Activated CD8-positive, alpha-beta memory T cell treated with anti-CD3 and anti-CD28 coated beads for 1 hour (primary cell): ENCODE results near the gene MGST2.

Source experiments
- DNase-seq, 2 donors: peaks; one replicate each; pipeline ENCODE4 v3.0.0-alpha.2; 2020; ENCODE audit warnings: low read depth in 1 of 2; ENCODE audit errors: extremely low read depth in 1 of 2

MGST2 gene

GRCh38 chr4:139643042-139643895, 22.4 kb upstream of the MGST2 start:
- DNase-seq = no peak

- DNase-seq = no peak
These were observed 20.2 kb upstream of the MGST2 start for GRCh38 chr4:139645458-139645857.

DNA sequence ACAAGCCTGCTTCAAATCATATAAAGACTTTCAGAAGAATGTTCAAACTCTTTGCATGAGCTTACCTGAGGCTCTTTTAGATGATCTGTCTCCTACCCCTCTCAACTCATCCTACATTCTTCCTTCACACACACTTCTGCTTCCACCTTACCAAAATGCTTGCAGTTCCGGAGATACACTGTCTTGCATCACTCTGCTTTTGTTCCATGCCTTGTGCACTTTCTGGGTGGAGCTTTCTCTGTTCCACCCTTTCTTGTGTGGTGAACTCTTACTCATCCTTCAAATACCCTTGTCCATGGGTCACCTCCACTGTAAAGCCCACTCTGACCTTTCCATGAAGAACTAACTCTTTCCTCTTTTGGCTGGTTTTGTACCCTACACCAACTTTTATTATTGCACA, 18.4 kb upstream of the MGST2 start:
- DNase-seq = no peak

- no peak for DNase-seq
These were observed 17.7 kb upstream of the MGST2 start for GRCh38 chr4:139647952-139648351.

DNA sequence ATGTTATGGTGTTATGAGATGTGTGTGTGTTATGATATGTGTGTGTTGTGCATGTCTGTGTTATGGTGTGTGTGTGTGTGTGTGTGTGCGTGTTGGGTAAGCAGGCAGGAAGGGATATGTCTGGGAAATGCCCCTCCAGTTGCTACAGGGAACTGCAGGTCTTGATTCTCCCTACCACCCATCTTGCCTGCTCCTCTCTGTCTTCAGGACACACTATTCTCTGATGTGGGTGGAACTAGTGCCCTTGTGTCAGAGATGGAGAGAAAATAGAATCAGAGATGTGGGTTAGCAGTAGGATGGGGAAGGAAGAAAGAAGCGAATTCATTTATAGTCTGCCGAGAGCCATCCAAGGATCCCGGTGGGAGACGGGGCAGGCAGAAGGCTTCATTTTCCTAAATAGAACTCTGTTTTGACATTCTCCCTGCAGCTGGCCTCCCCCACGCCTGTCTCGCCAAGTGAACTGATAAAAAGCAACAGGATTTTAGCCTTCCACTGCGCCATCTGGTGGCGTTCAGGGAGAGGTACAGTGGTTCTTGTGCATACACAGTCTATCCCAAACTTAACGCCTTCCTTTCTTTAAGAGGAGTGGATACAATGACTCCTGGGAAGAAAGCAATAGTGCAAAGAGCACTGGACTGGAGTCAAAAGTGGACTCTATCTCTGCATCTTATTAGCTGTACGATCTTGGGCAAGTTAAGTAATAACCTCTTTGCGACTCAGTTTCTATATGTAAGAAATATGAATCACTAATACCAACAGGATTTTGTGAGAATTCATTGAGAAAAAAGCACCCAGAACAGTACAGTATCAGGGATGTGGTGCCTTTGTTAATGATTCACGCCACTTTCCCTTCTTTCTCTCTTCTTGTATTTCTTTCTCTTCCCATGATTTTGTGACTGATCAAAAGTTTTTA, 14.1 kb upstream of the MGST2 start:
- peak; percentile 19 to 47 for DNase-seq

DNA sequence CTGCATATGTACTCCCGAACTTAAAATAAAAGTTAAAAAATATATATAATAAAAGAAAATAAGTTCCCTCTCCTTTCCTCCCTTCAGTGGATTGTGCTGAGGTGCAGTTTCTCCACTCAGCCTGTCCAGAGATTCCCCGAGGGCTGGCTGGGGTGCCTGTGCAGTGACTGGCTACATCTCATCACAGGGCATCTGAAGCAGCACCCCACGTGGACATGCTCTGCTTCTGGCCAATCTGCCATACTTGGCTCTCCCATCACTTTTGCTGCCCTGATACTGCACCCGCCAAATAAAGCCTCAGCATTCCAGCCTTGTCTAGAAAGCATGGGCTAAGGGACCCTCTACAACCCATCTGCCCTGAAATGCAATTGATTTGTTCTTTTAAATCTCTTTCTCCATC, 11.1 kb upstream of the MGST2 start:
- DNase-seq = no peak

DNA sequence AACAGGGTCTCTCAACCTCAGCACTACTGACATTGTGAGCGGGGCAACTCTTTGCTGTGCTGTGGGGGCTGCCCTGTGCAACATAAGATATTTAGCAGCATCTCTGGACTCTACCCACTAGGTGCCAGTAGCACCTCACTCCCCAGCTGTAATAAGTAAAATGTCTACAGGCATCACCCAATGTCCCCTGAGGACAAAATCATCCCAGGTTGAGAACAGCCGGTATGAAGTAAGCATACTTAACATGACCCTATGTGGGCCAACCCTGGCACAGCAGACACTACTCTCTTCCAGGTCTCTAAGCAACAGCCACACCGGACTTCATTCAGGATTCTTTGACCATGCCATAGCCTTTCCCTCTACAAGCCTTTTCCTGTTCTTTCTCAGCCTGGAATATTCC, 10.5 kb upstream of the MGST2 start:
- DNase-seq = no peak

DNA sequence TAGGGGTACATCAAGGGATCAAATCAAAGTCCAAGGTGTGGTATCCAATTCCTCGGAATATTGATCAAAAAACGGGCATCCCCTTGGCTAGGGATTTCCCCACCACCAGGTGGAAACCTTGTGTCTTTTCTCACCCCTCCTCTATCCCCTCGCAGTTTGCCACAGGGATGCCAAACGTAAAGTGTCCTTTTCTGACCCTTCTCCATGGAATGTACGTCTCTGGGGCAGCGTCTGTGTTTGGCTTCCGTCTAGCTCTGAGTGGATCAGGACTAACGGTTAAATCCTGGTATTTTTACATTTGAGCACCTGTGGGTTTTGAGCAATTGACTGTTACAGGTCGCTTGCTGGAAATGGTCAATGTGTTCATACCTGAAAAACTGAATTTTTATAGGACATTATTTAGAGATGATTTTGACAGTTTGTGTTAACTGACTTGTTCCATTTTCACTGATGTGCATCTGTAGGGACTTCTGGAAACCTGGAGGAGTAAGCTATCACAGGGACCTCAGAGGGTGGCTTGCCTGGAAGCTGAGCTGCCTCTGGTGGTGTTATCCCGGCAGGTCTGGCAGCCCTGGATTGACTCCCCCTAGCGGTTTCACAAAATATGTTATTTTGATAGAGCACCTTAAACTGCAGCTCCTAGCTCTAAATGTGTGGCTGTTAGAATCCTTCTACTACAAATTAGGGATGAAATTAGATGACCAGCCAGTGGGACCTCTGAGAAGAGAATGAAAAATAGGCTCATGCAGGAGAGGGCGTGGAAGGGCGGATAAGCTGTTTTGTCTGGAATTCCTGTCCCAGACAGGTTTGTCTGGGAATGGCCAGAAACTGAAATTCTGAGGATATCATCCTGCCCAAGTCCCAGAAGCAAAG, 8.8 kb upstream of the MGST2 start:
- no peak for DNase-seq

DNA sequence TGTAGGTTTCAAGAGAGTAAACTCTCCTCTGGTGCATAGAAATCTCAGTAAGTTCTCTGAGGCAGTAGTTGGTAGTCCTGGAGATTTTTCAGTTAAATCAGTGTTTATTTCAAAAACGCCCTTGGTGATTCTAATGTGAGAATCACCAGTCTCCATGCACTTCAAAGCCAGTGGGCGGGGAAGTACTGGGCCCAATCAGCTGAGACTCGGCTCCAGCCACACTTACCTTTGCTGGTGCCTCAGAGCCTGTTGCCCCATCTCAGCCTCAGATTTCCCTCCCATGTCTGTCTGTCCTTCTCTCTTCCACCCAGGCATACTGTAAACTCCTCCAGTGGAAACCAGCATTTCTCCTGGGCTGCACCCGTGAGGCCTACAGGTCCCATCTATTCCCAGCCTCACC, 7.4 kb upstream of the MGST2 start:
- no peak for DNase-seq

DNA sequence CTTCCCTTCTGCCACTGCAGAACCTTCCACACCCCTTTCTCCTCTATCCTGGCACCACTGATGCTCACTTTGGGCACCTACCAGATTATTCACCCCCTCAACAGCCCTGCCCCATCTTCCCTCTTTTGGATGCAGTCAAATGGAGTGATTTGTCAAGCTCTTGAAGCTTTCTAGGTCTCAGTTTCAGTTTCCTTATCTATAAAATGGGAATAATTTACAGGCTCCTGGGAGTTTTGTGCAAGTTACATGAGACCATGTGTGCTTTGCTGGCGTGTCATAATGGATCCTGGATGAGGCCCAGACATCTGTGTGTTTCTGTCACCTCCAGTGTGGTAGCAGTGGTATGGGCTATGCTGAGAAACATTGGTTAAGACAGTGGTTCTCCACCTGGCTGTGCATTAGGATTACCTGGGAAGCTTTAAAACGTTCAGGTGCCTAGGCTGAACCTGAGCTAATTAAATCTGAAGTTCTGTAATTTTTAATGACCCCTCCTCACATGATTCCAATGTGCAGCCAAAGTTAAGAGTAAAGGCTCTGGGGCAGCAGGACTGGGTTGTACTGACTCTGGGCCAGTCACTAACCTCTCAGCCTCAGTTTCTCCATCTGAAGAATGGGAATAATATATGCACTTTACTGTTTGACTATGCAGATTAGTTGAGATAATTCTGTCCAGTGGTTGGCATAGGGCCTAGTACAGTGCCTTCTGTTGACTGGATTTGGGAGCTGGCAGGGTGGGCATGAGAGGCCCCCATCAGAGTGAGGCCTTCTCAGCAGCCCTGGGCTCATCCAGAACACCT, 6.8 kb upstream of the MGST2 start:
- DNase-seq = no peak

- no peak for DNase-seq
These were observed 5.7 kb upstream of the MGST2 start for GRCh38 chr4:139659735-139660424.

GRCh38 chr4:139660568-139661043, 5.0 kb upstream of the MGST2 start:
- DNase-seq = no peak

GRCh38 chr4:139663561-139664138, 2.0 kb upstream of the MGST2 start:
- DNase-seq = no peak

DNA sequence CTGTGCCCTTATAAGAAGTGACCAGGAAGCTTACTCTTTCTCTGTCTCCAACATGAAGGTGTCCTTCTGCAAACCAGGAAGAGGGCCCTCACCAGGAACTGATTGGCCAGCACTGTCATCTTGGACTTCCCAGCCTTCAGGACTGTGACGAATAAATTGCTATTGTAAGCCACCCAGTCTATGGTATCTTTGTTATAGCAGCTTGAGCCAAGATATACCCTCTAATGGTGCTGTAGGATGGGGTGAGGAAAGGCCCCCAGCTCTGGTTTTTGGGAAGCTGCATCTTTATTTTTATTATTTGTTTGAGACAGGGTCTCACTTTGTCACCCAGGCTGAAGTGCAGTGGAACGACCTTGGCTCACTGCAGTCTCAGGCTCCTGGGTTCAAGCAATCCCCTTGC, 1.2 kb upstream of the MGST2 start:
- no peak for DNase-seq

DNA sequence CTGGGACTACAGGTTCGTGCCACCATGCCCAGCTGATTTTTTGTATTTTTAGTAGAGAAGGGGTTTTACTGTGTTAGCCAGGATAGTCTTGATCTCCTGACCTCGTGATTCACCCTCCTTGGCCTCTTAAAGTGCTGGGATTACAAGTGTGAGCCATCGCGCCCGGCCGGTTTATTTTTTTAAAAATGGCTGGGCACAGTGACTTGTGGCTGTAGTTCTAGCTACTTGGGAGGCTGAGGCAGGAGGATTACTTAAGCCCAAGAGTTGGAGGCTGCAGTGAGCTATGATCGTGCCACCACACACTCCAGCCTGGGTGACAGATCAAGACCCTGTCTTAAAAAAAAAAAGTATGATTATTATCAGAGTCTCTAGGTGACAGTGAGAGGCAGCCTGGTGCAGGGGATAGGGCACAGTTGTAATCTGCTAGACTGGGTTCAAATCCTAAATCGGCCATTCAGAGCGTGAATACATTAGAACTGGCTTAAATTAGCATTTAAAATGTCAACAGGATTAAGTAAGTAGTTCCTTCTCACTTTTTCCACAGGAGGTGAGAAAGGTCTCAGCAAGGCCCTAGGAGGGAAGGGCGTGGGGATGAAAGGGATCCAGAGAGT, 435 bp upstream of the MGST2 start:
- DNase-seq = no peak

DNA sequence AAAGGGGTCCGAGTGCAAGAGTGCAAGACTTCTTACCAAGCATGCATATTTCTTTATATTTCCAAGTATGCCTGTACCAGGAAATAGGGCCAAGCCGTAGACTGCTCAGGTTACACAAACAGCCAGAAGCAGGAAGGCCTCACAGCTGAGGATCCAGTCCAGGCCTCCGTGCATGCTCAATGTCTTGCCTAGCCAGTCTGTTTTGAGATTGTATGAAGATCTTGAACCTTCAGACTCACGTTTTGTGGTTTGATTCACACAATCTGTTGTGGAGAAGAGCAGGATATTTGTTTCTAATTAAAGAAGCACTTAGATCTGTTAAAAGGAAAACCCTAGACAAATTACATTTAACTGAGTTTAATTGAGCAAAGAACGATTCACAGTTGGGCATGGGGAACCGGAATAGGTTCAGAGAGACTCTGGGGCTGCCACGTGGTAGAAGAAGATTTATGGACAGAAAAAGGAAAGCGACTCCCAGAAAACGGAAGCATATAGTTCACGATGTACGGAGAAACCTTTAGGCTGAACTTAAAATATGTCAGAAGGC, 1.2 kb downstream of the MGST2 start:
- no peak for DNase-seq

DNA sequence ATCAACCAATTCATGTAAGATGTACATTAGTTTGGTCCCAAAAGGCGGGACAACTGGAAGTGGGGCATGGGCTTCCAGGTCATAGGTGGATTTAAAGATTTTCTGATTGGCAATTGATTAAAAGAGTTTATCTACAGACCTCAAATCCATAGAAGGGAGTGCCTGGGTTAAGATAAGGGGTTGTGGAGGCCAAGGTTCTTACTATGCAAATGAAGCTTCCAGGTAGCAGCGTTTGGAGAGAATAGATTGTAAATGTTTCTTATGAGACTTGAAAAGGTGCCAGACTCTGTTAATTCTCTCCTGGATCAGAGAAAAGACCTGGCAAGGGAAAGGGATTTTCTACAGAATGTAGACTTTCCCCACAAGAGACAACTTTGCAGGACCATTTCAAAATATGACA, 2.4 kb downstream of the MGST2 start:
- no peak for DNase-seq

- no peak for DNase-seq
These were observed 3.1 kb downstream of the MGST2 start for GRCh38 chr4:139668658-139669201.
